Hepatocyte (in vitro differentiated cells): ENCODE results near the gene NEB. TPM values are rescaled to one million over a fixed set of nuclear protein-coding genes. Genes with fewer than 3 reads are reported as not detected.

ENCODE experiments used
- DNase-seq: peaks from one replicate; pipeline ENCODE4 v3.0.0-alpha.2; 2016; ENCODE audit warnings: low spot score
- H2AFZ ChIP-seq: fragments of 200-600 bp; sonication (generic); 2 replicates; pipeline ENCODE4 v1.6.0; 2016; ENCODE audit warnings: antibody characterized with exemption, mild to moderate bottlenecking
- H3K27ac ChIP-seq: fragments of 200-600 bp; sonication (generic); 2 replicates; pipeline ENCODE4 v1.5.1; 2016; ENCODE audit warnings: mild to moderate bottlenecking
- H3K27me3 ChIP-seq: fragments of 200-600 bp; sonication (generic); 2 replicates; pipeline ENCODE4 v1.6.1; 2016
- H3K36me3 ChIP-seq: fragments of 200-600 bp; sonication (generic); replicated peaks from 2 replicates; pipeline ENCODE4 v1.5.1; 2016; ENCODE audit warnings: low read depth; ENCODE audit not compliant: insufficient read depth
- H3K4me1 ChIP-seq: fragments of 200-600 bp; sonication (generic); 2 replicates; pipeline ENCODE4 v1.5.1; 2016; ENCODE audit warnings: mild to moderate bottlenecking, moderate library complexity; ENCODE audit not compliant: insufficient read depth
- H3K4me2 ChIP-seq: fragments of 200-600 bp; sonication (generic); 2 replicates; pipeline ENCODE4 v1.6.0; 2016
- H3K4me3 ChIP-seq: fragments of 200-600 bp; sonication (generic); 2 replicates; pipeline ENCODE4 v1.5.1; 2016; ENCODE audit warnings: mild to moderate bottlenecking
- H3K79me2 ChIP-seq: fragments of 200-600 bp; sonication (generic); 2 replicates; pipeline ENCODE4 v1.6.0; 2017; ENCODE audit warnings: mild to moderate bottlenecking
- H3K9me2 ChIP-seq: fragments of 200-600 bp; sonication (generic); replicated peaks from 2 replicates; pipeline ENCODE4 v1.6.0; 2017; ENCODE audit warnings: mild to moderate bottlenecking; ENCODE audit not compliant: insufficient read depth
- H3K9me3 ChIP-seq: fragments of 200-600 bp; sonication (generic); 2 replicates; pipeline ENCODE4 v1.5.1; 2016; ENCODE audit warnings: low read depth, mild to moderate bottlenecking
- H4K20me1 ChIP-seq: fragments of 200-600 bp; sonication (generic); 2 replicates; pipeline ENCODE4 v1.6.0; 2016; ENCODE audit warnings: mild to moderate bottlenecking; ENCODE audit not compliant: insufficient read depth, poor library complexity, severe bottlenecking
- EZH2 ChIP-seq: fragments of 200-600 bp; sonication (generic); IDR thresholded peaks from 2 replicates; pipeline ENCODE4 v1.6.1; 2016; ENCODE audit warnings: antibody characterized with exemption, mild to moderate bottlenecking, borderline replicate concordance
- EZH2phosphoT487 ChIP-seq: fragments of 200-600 bp; sonication (generic); IDR thresholded peaks from one replicate; pipeline ENCODE4 v1.6.1; 2018; ENCODE audit warnings: antibody characterized with exemption, mild to moderate bottlenecking, low read depth, moderate library complexity; ENCODE audit not compliant: unreplicated experiment, severe bottlenecking
- WGBS: methylation state at CpG from one replicate; pipeline ENCODE4 v1.1.6; 2016; ENCODE audit warnings: low lambda C conversion rate; ENCODE audit errors: missing lambda C conversion rate; 5-methylcytosine and 5-hydroxymethylcytosine counted together
- polyA plus RNA-seq: library from polyadenylated mRNA; unstranded; fragments of >200 nt; fragmentation: Nextera tagmentation; extraction: Ambion mirVana; gene quantifications from 2 replicates; pipeline ENCODE4 v1.2.1, GENCODE V29; 2016
- total RNA-seq: library from RNA; depleted of rRNA; stranded (reverse); fragments of >200 nt; gene quantifications from 2 replicates; pipeline ENCODE4 v1.2.3, GENCODE V29; 2014
- TF ChIP-seq, protein P1 (sequence below): fragments of 200-600 bp; sonication (generic); IDR thresholded peaks from 2 replicates; pipeline ENCODE4 v1.5.1; 2016; ENCODE audit warnings: antibody characterized with exemption, mild to moderate bottlenecking; ENCODE audit not compliant: poor library complexity

NEB gene
- total and polyA plus RNA-seq, 2 experiments from 2014 or later, result 0.75 to 2.2 TPM

DNA sequence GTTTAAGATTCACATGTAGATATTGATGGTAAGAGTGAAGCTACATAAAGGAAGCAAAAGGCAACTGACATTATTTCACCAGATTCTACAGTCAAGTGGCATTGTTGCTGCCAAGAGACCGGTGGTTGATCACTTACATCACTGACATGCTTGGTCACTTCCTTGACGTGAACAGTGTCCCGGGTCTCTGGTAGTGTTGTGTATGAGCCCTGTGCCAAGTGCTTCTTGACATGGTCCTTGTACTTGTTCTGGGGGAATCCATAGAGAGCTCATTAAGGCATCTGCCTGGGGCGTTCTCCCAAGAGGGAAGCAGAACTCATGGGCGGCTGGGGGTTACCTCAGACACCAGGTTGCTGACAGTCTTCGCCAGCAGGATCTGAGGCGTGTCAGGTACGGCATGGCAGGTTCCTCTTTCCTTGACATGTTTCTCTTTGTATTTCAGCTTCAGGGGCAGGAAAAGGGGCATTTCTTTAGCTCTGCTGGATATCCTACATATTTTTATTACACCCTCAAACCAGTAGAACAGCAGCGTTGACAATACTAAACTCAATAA lies 208.4 kb downstream of the NEB start:
- Histone ChIP-seq H3K9me3 (no peaks in the 10 kb centered on the region), H3K36me3 (no peaks in the 10 kb centered on the region), H3K27me3 (no peaks in the 10 kb centered on the region), H3K4me3 (no peak overlapping the region), H4K20me1 (no peaks in the 10 kb centered on the region), H3K4me1 (no peaks in the 10 kb centered on the region), H3K4me2 (no peak overlapping the region), H2AFZ (no peak overlapping the region), H3K9me2 (no peaks in the 10 kb centered on the region), H3K79me2 (no peaks in the 10 kb centered on the region), H3K27ac (no peak overlapping the region)
- TF ChIP-seq EZH2phosphoT487 (no peak), EZH2 (no peak)
- TF ChIP-seq, protein P1, sequence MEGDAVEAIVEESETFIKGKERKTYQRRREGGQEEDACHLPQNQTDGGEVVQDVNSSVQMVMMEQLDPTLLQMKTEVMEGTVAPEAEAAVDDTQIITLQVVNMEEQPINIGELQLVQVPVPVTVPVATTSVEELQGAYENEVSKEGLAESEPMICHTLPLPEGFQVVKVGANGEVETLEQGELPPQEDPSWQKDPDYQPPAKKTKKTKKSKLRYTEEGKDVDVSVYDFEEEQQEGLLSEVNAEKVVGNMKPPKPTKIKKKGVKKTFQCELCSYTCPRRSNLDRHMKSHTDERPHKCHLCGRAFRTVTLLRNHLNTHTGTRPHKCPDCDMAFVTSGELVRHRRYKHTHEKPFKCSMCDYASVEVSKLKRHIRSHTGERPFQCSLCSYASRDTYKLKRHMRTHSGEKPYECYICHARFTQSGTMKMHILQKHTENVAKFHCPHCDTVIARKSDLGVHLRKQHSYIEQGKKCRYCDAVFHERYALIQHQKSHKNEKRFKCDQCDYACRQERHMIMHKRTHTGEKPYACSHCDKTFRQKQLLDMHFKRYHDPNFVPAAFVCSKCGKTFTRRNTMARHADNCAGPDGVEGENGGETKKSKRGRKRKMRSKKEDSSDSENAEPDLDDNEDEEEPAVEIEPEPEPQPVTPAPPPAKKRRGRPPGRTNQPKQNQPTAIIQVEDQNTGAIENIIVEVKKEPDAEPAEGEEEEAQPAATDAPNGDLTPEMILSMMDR, result no peak
- WGBS, result 93% methylated on average over 9 of the region's 9 CpGs
- no peak for DNase-seq

DNA sequence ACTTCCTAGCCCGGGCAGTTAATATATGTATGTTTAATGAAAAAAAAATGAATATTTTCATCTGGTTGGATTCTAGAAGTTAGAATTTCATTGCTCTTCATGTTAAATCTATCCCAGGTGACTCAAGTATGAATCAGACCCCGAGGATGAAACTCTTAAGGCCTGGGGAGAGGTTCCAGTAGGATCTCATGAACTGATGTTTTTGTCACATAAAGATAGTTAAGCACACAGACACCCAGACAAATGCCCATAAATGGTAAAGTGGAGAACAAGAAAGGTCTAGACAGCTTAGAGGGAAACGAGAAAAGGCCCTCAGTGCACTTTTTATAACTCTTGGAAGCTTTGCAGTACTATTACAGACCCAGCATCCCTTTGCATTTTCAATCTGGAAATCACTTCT lies 210.4 kb downstream of the NEB start:
- Histone ChIP-seq H2AFZ (no peak overlapping the region), H3K27me3 (no peaks in the 10 kb centered on the region), H4K20me1 (no peaks in the 10 kb centered on the region), H3K9me2 (no peaks in the 10 kb centered on the region), H3K4me3 (no peak overlapping the region), H3K27ac (no peak overlapping the region), H3K9me3 (no peaks in the 10 kb centered on the region), H3K4me2 (no peak overlapping the region), H3K4me1 (no peaks in the 10 kb centered on the region), H3K79me2 (no peaks in the 10 kb centered on the region), H3K36me3 (no peaks in the 10 kb centered on the region)
- TF ChIP-seq, protein P1, result no peak
- TF ChIP-seq EZH2 (no peak), EZH2phosphoT487 (no peak)
- WGBS, result 77% methylated on average over 3 of the region's 3 CpGs
- no peak for DNase-seq

DNA sequence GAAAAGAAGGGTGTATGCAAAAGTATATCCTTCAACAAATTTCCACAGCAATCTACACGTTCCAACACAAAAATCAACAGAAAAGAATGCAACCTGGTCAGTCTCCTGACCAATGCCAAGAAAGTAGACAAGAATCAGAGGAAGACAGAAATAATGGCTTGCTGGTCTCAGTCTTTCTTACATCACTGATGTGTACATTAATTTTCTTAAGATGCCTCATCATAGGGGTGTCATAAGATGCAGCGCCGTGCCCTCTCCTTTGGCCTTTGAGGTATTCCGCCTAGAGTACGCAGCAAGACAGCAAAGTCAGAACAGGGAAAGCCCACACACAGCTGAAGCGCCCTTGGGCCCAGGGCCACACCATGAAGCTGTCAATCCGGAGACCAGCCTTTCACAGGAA lies 211.7 kb downstream of the NEB start:
- no peaks in the 10 kb centered on the region for H3K9me3 ChIP-seq
- H2AFZ ChIP-seq, result no peak overlapping the region
- no peaks in the 10 kb centered on the region for H3K36me3 ChIP-seq
- no peak for DNase-seq
- H3K4me2 ChIP-seq, result no peak overlapping the region
- no peaks in the 10 kb centered on the region for H3K9me2 ChIP-seq
- H3K4me3 ChIP-seq, result no peak overlapping the region
- WGBS, result 92% methylated on average over 7 of the region's 7 CpGs
- no peaks in the 10 kb centered on the region for H4K20me1 ChIP-seq
- H3K27me3 ChIP-seq, result no peaks in the 10 kb centered on the region
- no peak overlapping the region for H3K27ac ChIP-seq
- no peak for TF ChIP-seq EZH2
- TF ChIP-seq, protein P1, result no peak
- TF ChIP-seq EZH2phosphoT487, result no peak
- no peaks in the 10 kb centered on the region for H3K4me1 ChIP-seq
- H3K79me2 ChIP-seq, result no peaks in the 10 kb centered on the region

DNA sequence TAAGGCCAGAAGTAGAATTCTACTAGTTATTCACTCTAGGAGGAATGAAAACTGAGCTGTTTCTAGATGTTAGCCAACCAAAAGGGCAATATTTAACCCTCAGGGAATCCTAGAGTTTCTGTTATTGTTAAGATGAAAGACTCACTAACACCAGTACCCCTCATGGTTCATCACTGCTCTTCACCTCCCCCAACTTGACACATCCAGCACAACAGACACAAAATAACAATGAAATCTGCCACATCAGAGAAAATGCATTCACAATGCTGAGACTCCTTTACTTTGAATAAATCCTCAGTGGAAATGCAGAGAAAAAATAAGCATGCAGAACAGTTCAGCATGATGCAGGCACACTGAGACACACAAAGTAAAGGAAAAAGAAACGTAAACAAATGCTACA lies 213.3 kb downstream of the NEB start:
- no peak overlapping the region for H2AFZ ChIP-seq
- no peak for DNase-seq
- 59% methylated on average over 1 of the region's 1 CpG for WGBS

More for the DNA sequence above, 213.3 kb downstream of the NEB start:
- Histone ChIP-seq H3K27me3 (no peaks in the 10 kb centered on the region), H3K4me1 (no peaks in the 10 kb centered on the region), H3K9me3 (no peaks in the 10 kb centered on the region), H3K79me2 (no peaks in the 10 kb centered on the region), H3K9me2 (no peaks in the 10 kb centered on the region), H3K4me3 (no peak overlapping the region), H3K36me3 (no peaks in the 10 kb centered on the region), H4K20me1 (no peaks in the 10 kb centered on the region), H3K27ac (no peak overlapping the region), H3K4me2 (no peak overlapping the region)
- TF ChIP-seq EZH2 (no peak), EZH2phosphoT487 (no peak)
- TF ChIP-seq, protein P1, result no peak
